ENCODE results near the gene SLC2A10. TPM values are rescaled to one million over a fixed set of nuclear protein-coding genes. Genes with fewer than 3 reads are reported as not detected.

SLC2A10 gene
- total and polyA plus RNA-seq, 9 donors, result 14.0 to 22.3 (median 18.0) TPM

- Histone ChIP-seq H3K36me3 (ENCODE audit: control insufficient read depth, insufficient read depth, low read length) (no peaks in the 10 kb centered on the region), H3K9me3 (replicated peaks; ENCODE audit: control insufficient read depth, low read depth, low read length) (peaks cover 4% of the 10 kb centered on the region), H3K4me1 (ENCODE audit: control insufficient read depth, insufficient read depth, low read length) (no peaks in the 10 kb centered on the region), H3K4me3 (ENCODE audit: low read length) (no peak overlapping the region), H3K27me3 (ENCODE audit: control insufficient read depth, insufficient read depth, low read length) (no peaks in the 10 kb centered on the region), H3K27ac (ENCODE audit: low read length) (no peak overlapping the region)
- no peak for DNase-seq
- 80% methylated on average over 2 of the region's 5 CpGs for WGBS (ENCODE audit: insufficient coverage)
Observed at GRCh38 chr20:46701986-46702385, 7.5 kb upstream of the SLC2A10 start.

DNA sequence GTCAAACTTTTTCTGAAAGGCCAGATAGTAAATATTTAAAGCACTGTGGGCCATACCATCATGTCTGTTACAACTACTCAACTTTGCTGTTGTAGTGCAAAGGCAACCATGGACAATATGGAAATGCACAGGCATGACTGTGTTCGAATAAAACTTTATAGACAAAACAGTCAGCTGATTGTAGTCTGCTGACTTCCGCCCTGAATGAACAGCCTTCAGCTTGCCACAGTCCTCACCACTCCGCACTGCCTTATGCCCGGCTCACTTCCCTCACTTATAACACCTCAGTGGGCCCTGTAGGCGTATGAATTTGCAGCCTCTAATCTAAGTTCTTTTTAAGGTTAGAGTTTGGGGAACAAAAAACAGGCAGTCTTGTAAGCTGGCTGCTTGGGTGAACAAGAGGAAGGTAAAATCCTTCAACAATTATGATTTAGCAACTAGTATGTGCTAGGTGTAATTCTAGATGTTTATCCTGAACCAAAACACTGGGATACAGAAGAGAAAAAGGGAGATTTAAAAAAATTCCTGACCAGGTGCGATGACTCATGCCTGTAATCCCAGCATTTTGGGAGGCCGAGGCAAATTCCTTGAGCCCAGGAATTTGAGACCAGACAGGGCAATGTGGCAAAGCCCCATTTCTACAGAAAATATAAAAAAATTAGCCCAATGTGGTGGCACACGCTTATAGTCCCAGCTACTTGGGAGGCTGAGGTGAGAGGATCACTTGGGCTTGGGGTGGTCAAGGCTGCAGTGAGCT lies 6.8 kb upstream of the SLC2A10 start:
- Histone ChIP-seq H3K4me1 (ENCODE audit: control insufficient read depth, insufficient read depth, low read length) (no peaks in the 10 kb centered on the region), H3K9me3 (replicated peaks; ENCODE audit: control insufficient read depth, low read depth, low read length) (peaks cover 4% of the 10 kb centered on the region), H3K27me3 (ENCODE audit: control insufficient read depth, insufficient read depth, low read length) (no peaks in the 10 kb centered on the region), H3K4me3 (ENCODE audit: low read length) (no peak overlapping the region), H3K27ac (ENCODE audit: low read length) (no peak overlapping the region), H3K36me3 (ENCODE audit: control insufficient read depth, insufficient read depth, low read length) (no peaks in the 10 kb centered on the region)
- DNase-seq, result no peak
- no CpG with 5 or more reads among the region's 8 CpGs for WGBS (ENCODE audit: insufficient coverage)

GRCh38 chr20:46703435-46703834 lies 6.0 kb upstream of the SLC2A10 start:
- H3K27ac ChIP-seq (ENCODE audit: low read length), result no peak overlapping the region
- no peak overlapping the region for H3K4me3 ChIP-seq (ENCODE audit: low read length)
- no peaks in the 10 kb centered on the region for H3K27me3 ChIP-seq (ENCODE audit: control insufficient read depth, insufficient read depth, low read length)
- peaks cover 4% of the 10 kb centered on the region for H3K9me3 ChIP-seq (replicated peaks; ENCODE audit: control insufficient read depth, low read depth, low read length)
- no peaks in the 10 kb centered on the region for H3K4me1 ChIP-seq (ENCODE audit: control insufficient read depth, insufficient read depth, low read length)
- WGBS (ENCODE audit: insufficient coverage), result 58% methylated on average over 1 of the region's 3 CpGs
- H3K36me3 ChIP-seq (ENCODE audit: control insufficient read depth, insufficient read depth, low read length), result no peaks in the 10 kb centered on the region
- no peak for DNase-seq

DNA sequence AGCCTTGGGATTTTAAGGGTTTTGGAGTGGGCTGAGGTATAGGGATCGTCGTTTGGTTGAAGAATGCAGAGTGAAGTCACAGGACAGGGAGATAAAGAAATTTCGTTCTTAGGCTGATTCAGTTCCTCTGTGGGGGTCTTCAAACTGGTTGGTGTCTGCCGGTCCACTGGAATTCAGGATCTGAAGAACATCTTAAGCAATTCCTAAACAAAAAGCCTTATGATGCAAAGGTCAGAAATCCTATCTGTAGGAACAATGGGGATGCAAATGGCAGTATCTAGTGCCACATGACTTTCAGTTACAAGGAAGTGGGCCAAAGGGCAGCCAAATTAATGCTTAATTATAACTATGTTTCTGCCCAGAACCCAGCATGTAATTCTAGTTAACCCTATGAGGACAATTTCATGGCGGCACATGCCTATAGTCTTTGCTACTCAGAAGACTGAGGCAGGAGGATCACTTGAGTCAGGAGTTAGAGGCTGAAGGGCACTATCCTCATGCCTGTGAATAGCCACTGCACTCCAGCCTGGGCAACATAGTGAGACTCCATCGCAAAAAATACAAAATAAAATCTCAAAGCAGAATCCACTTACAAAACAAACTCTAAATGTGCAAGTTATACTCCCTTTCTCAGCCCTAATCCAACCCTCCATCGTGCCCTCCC lies 4.6 kb upstream of the SLC2A10 start:
- H3K9me3 ChIP-seq (replicated peaks; ENCODE audit: control insufficient read depth, low read depth, low read length), result no peaks in the 10 kb centered on the region
- no peaks in the 10 kb centered on the region for H3K27me3 ChIP-seq (ENCODE audit: control insufficient read depth, insufficient read depth, low read length)
- no peaks in the 10 kb centered on the region for H3K36me3 ChIP-seq (ENCODE audit: control insufficient read depth, insufficient read depth, low read length)
- 42% methylated on average over 6 of the region's 7 CpGs for WGBS (ENCODE audit: insufficient coverage)
- no peak overlapping the region for H3K4me3 ChIP-seq (ENCODE audit: low read length)
- no peak overlapping the region for H3K27ac ChIP-seq (ENCODE audit: low read length)
- DNase-seq, result no peak
- peaks cover 4% of the 10 kb centered on the region for H3K4me1 ChIP-seq (ENCODE audit: control insufficient read depth, insufficient read depth, low read length)

DNA sequence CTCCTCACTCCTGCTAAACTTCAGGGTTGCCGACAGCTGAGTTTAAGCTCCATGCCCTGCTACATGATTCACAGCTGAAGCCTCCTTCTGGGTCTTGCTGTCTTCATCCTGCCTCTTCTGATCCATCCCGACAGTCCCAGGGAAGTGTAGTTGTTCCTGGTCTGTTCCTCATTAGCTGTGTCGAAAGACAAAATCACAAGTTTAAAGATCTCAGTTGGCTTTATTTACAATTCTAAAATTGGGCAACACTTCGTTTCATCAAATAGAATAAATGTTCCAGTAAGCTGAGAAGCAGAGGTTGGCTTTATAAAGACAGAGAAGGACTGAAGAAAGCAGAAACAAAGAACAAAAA lies 4.1 kb upstream of the SLC2A10 start:
- no peaks in the 10 kb centered on the region for H3K36me3 ChIP-seq (ENCODE audit: control insufficient read depth, insufficient read depth, low read length)
- WGBS (ENCODE audit: insufficient coverage), result 29% methylated on average over 1 of the region's 4 CpGs
- H3K4me3 ChIP-seq (ENCODE audit: low read length), result no peak overlapping the region
- no peaks in the 10 kb centered on the region for H3K27me3 ChIP-seq (ENCODE audit: control insufficient read depth, insufficient read depth, low read length)
- no peaks in the 10 kb centered on the region for H3K9me3 ChIP-seq (replicated peaks; ENCODE audit: control insufficient read depth, low read depth, low read length)
- H3K4me1 ChIP-seq (ENCODE audit: control insufficient read depth, insufficient read depth, low read length), result peaks cover 6% of the 10 kb centered on the region
- no peak for DNase-seq
- no peak overlapping the region for H3K27ac ChIP-seq (ENCODE audit: low read length)

DNA sequence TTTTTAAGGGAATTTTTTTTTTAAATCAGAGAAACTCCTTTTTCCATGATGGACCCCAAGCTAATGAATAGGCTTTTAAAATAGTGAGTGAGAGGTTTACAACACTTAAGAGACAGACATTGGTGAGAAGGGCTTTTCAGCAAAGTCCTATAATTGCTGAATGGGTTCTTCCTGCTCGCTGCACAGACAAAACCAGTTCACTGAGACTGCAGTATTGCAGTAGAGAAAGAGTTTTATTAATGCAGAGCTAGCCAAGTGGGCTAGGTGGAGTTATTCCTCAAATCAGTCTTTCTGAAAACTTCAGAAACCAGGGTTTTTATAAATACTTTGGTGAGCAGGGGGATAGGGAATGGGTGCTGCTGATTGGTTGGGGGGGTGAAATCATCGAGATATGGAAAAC lies 3.2 kb upstream of the SLC2A10 start:
- peaks cover 15% of the 10 kb centered on the region for H3K4me1 ChIP-seq (ENCODE audit: control insufficient read depth, insufficient read depth, low read length)
- no peaks in the 10 kb centered on the region for H3K27me3 ChIP-seq (ENCODE audit: control insufficient read depth, insufficient read depth, low read length)
- 92% methylated on average over 2 of the region's 2 CpGs for WGBS (ENCODE audit: insufficient coverage)
- no peak overlapping the region for H3K4me3 ChIP-seq (ENCODE audit: low read length)
- H3K36me3 ChIP-seq (ENCODE audit: control insufficient read depth, insufficient read depth, low read length), result peaks cover 2% of the 10 kb centered on the region
- H3K9me3 ChIP-seq (replicated peaks; ENCODE audit: control insufficient read depth, low read depth, low read length), result no peaks in the 10 kb centered on the region
- no peak for DNase-seq
- no peak overlapping the region for H3K27ac ChIP-seq (ENCODE audit: low read length)

DNA sequence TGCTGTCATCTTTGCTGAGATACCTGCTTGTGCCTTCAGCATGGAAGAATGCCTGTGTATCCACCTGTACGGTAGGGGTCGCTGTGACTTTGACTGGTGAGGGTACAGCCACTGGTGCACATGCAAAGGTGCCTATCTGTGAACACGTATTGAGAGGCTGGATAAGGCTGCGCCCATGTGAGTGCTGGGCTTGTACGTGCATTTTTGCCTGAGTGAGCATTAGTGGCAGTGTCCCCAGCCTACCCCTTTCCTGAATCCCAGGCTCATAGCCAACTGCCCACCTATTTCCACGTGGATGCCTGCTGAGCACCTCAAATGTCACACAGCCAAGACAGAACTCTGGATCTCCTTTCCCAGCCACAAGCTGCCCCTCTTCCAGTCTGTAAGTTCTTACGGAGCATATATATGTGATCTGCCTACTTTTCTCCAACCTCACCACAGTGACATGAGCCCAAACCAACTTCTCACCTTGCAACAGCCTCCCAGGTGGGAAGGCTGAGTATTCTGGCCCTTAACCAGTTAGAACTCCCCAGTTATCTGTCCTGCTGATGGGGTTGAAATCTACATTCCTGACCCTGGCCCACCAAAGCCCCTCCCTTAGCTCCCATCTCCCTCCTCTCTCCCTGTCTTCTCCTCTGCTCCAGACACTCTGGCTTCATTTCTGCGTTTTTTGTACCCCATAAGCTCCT lies 1.1 kb upstream of the SLC2A10 start:
- Histone ChIP-seq H3K36me3 (ENCODE audit: control insufficient read depth, insufficient read depth, low read length) (peaks cover 5% of the 10 kb centered on the region), H3K4me1 (ENCODE audit: control insufficient read depth, insufficient read depth, low read length) (peaks cover 35% of the 10 kb centered on the region), H3K4me3 (ENCODE audit: low read length) (no peak overlapping the region), H3K9me3 (replicated peaks; ENCODE audit: control insufficient read depth, low read depth, low read length) (no peaks in the 10 kb centered on the region), H3K27ac (ENCODE audit: low read length) (peak overlapping the region; percentile 86), H3K27me3 (ENCODE audit: control insufficient read depth, insufficient read depth, low read length) (no peaks in the 10 kb centered on the region)
- 64% methylated on average over 7 of the region's 8 CpGs for WGBS (ENCODE audit: insufficient coverage)
- no peak for DNase-seq

DNA sequence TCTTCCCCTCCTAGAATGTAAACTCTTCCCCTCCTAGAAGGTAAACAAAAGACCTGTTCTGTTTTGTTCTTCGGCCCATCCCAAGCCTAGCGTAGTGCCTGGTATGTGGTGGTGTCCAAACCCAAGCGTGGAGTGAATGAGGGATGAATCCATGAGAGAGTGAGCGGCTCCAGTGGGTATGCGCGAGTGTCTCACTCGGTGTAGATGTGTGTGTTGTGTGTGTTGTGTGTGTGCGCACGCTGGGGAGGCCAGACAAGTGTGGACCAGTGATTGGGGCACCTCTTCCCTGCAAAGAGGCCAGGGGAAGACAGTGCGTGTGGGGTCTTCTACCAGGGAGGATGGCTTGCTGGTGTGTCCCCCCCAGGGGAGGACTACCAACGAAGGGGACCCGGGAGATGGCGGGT lies 392 bp upstream of the SLC2A10 start:
- no peak for DNase-seq
- Histone ChIP-seq H3K4me3 (ENCODE audit: low read length) (peak overlapping the region; percentile 29), H3K27me3 (ENCODE audit: control insufficient read depth, insufficient read depth, low read length) (no peaks in the 10 kb centered on the region), H3K4me1 (ENCODE audit: control insufficient read depth, insufficient read depth, low read length) (peaks cover 39% of the 10 kb centered on the region), H3K27ac (ENCODE audit: low read length) (peak overlapping the region; percentile 86), H3K9me3 (replicated peaks; ENCODE audit: control insufficient read depth, low read depth, low read length) (no peaks in the 10 kb centered on the region), H3K36me3 (ENCODE audit: control insufficient read depth, insufficient read depth, low read length) (peaks cover 5% of the 10 kb centered on the region)
- 24% methylated on average over 6 of the region's 13 CpGs for WGBS (ENCODE audit: insufficient coverage)

DNA sequence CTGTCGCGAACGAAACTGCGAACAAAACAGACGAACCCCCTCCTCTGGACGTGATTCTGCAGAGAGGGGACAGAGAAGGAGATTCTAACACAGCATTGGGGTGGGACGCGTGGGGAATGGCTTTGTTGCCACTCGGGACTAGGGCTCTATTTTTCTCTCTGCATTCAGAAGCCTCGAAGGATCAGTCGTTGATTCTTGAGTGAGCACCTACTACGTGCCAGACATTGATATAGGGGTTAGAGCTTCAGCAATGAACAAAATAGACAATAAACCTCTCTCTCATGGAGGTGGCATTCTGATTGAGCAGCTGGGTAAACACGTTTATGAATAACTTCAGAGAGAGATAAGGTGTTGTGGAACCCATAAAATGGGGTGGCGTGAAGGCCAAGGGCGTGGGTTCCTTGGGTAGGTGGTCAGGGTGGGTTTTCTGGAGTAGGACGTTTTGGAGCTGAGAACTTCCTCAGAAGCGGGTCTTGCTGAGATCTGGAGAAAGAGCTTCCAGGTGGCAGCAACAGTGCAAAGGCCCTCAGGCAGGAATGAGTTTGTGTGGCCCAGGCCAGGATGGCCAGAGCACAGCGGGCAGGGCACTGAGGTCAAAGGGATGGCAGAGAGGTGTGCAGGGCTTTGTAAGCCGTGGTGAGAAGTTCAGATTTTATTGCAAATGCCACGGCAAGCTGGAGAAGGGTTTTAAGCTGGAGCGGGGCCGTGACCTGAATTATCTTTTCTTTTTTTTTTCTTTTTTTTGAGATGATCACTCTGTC lies 884 bp downstream of the SLC2A10 start:
- Histone ChIP-seq H3K27me3 (ENCODE audit: control insufficient read depth, insufficient read depth, low read length) (no peaks in the 10 kb centered on the region), H3K4me1 (ENCODE audit: control insufficient read depth, insufficient read depth, low read length) (peaks cover 39% of the 10 kb centered on the region), H3K4me3 (ENCODE audit: low read length) (peak overlapping the region; percentile 79), H3K9me3 (replicated peaks; ENCODE audit: control insufficient read depth, low read depth, low read length) (no peaks in the 10 kb centered on the region), H3K27ac (ENCODE audit: low read length) (peak overlapping the region; percentile 90), H3K36me3 (ENCODE audit: control insufficient read depth, insufficient read depth, low read length) (peaks cover 5% of the 10 kb centered on the region)
- WGBS (ENCODE audit: insufficient coverage), result 38% methylated on average over 9 of the region's 22 CpGs
- DNase-seq, result no peak
